Femur (tissue), 1 donor: Measurements from ENCODE around the gene TMEM187.

Experiments used
- DNase-seq: peaks from one replicate; pipeline ENCODE4 v3.0.0-alpha.2; 2017

TMEM187 gene

GRCh38 chrX:154006947-154007346, 34.4 kb downstream of the TMEM187 start:
- DNase-seq: peak; percentile 15

GRCh38 chrX:154008521-154008920, 36.0 kb downstream of the TMEM187 start:
- DNase-seq: no peak

- no peak for DNase-seq
Observed at GRCh38 chrX:154010330-154011087, 38.0 kb downstream of the TMEM187 start.

GRCh38 chrX:154011376-154012335, 39.1 kb downstream of the TMEM187 start:
- DNase-seq: no peak

- peak; percentile 63 for DNase-seq
Observed at GRCh38 chrX:154012336-154012991, 39.9 kb downstream of the TMEM187 start.

GRCh38 chrX:154013001-154013421, 40.5 kb downstream of the TMEM187 start:
- no peak for DNase-seq

- DNase-seq: no peak
Observed at GRCh38 chrX:154013614-154014360, 41.2 kb downstream of the TMEM187 start.

- no peak for DNase-seq
Observed at GRCh38 chrX:154014429-154015380, 42.2 kb downstream of the TMEM187 start.

- no peak for DNase-seq
Observed at GRCh38 chrX:154015581-154016264, 43.2 kb downstream of the TMEM187 start.

- DNase-seq: no peak
Observed at GRCh38 chrX:154016366-154017076, 44.0 kb downstream of the TMEM187 start.

- DNase-seq: no peak
Observed at GRCh38 chrX:154017766-154018517, 45.4 kb downstream of the TMEM187 start.

GRCh38 chrX:154018518-154019060, 46.0 kb downstream of the TMEM187 start:
- no peak for DNase-seq

GRCh38 chrX:154019061-154019621, 46.6 kb downstream of the TMEM187 start:
- no peak for DNase-seq

- DNase-seq: peak; percentile 65
Observed at GRCh38 chrX:154019633-154020528, 47.3 kb downstream of the TMEM187 start, which contains the start of gene IRAK1. TSS of gene IRAK1 (minus strand) at chrX:154019902. CDS start at chrX:154019812, 90 bp downstream.

- no peak for DNase-seq
Observed at GRCh38 chrX:154020536-154021115, 48.1 kb downstream of the TMEM187 start.

- DNase-seq: no peak
Observed at GRCh38 chrX:154021131-154021611, 48.6 kb downstream of the TMEM187 start.

- DNase-seq: no peak
Observed at GRCh38 chrX:154022108-154022507, 49.6 kb downstream of the TMEM187 start.
